Measurements from ENCODE around the gene GGA1. TPM values are rescaled to one million over a fixed set of nuclear protein-coding genes. Genes with fewer than 3 reads are reported as not detected.

The GGA1 gene
- total RNA-seq, 4 donors from 2014 or later, result 46.2 to 90.5 (median 60.4) TPM

- Histone ChIP-seq H3K27me3 (no peaks in the 10 kb centered on the region), H3K36me3 (peaks cover 8 to 10% of the 10 kb centered on the region in 2 donors), H3K4me3 (replicated peaks in 1 of 3) (no peak overlapping the region), H3K9me3 (no peaks in the 10 kb centered on the region), H3K27ac (peak overlapping the region in 1 of 3 donors; percentile 9), H3K4me1 (peaks cover 28 to 62% of the 10 kb centered on the region in 2 donors)
- intact Hi-C loops (cut with DNase I), result loop anchor here (2.0 kb wide), 1 partner anchor 25 kb away; no protein-coding TSS in a partner anchor
- WGBS, 2 donors, result 71 to 73% methylated on average over 17 of the region's 17 CpGs
- DNase-seq, result no peak
- TF ChIP-seq CTCF (IDR thresholded peaks at IDR 0.05), result no peak
- no peak for TF ChIP-seq POLR2A (IDR thresholded peaks at IDR 0.05)
Observed at GRCh38 chr22:37565830-37566229, 42.8 kb upstream of the GGA1 start.

GRCh38 chr22:37566329-37566837, 42.3 kb upstream of the GGA1 start:
- Histone ChIP-seq H3K27ac (peak overlapping the region in 1 of 3 donors; percentile 23), H3K36me3 (peaks cover 8 to 10% of the 10 kb centered on the region in 2 donors), H3K27me3 (no peaks in the 10 kb centered on the region), H3K9me3 (no peaks in the 10 kb centered on the region), H3K4me3 (replicated peaks in 1 of 3) (no peak overlapping the region), H3K4me1 (peaks cover 28 to 62% of the 10 kb centered on the region in 2 donors)
- intact Hi-C loops (cut with DNase I), result loop anchor here (2.0 kb wide), 1 partner anchor 26 kb away; no protein-coding TSS in a partner anchor
- 81 to 91% methylated on average over 6 to 23 of the region's 28 CpGs for WGBS, 2 donors
- DNase-seq, result no peak
- TF ChIP-seq POLR2A (IDR thresholded peaks at IDR 0.05) (no peak), CTCF (IDR thresholded peaks at IDR 0.05) (no peak)

GRCh38 chr22:37566903-37567798, 41.5 kb upstream of the GGA1 start:
- Histone ChIP-seq H3K4me1 (peaks cover 28 to 55% of the 10 kb centered on the region in 2 donors), H3K9me3 (no peaks in the 10 kb centered on the region), H3K27me3 (no peaks in the 10 kb centered on the region), H3K36me3 (peaks cover 8 to 10% of the 10 kb centered on the region in 2 donors), H3K4me3 (replicated peaks in 1 of 3) (no peak overlapping the region), H3K27ac (peak overlapping the region in 2 of 3 donors; percentile 5 to 50)
- DNase-seq, result peak; percentile 87 to 91
- intact Hi-C loops (cut with DNase I), result loop anchor here (2.0 kb wide), 1 partner anchor 26 kb away; no protein-coding TSS in a partner anchor
- 44 to 47% methylated on average over 16 of the region's 16 CpGs for WGBS, 2 donors
- TF ChIP-seq CTCF (IDR thresholded peaks at IDR 0.05) (peak; percentile 92 to 96 (median 94)), POLR2A (IDR thresholded peaks at IDR 0.05) (no peak)

- H3K4me1 ChIP-seq, result peaks cover 21 to 46% of the 10 kb centered on the region in 2 donors
- no peak overlapping the region for H3K4me3 ChIP-seq (replicated peaks in 1 of 3)
- intact Hi-C loops (cut with DNase I), result no loop called here
- no peaks in the 10 kb centered on the region for H3K27me3 ChIP-seq
- H3K36me3 ChIP-seq, result peaks cover 8 to 10% of the 10 kb centered on the region in 2 donors
- H3K27ac ChIP-seq, result no peak overlapping the region
- H3K9me3 ChIP-seq, result no peaks in the 10 kb centered on the region
- no peak for DNase-seq
- 90 to 95% methylated on average over 14 to 15 of the region's 15 CpGs for WGBS, 2 donors
- TF ChIP-seq CTCF (IDR thresholded peaks at IDR 0.05) (no peak), POLR2A (IDR thresholded peaks at IDR 0.05) (no peak)
Observed at GRCh38 chr22:37568012-37568411, 40.6 kb upstream of the GGA1 start.

Measured in thyroid gland (tissue), 4 donors.